ENCODE data around the gene POLR1D.

POLR1D gene

GRCh38 chr13:27641711-27642502 lies 20.2 kb downstream of the POLR1D start:
- no peak for DNase-seq

- no peak for DNase-seq
Measured at GRCh38 chr13:27643334-27644132, 21.8 kb downstream of the POLR1D start.

GRCh38 chr13:27644302-27644701 lies 22.6 kb downstream of the POLR1D start:
- DNase-seq, result no peak

DNA sequence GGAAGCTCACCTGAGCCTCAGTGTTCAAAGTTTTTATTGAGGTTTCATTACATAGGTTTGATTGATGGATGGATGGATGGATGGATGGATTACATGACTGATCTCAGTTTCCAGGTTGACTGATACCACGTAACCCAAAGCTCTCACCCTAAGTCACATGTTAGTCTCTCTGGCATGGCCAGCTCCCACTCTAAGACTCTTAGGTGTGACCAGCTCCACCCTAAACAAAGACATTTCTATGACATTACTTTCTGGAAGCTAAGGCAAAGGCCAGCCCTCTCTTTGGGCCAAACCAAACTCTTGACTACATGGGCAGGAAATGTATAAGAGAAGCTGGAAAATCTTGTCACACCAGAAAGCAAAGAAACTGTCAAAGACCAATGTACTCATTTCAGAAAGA lies 28.6 kb downstream of the POLR1D start:
- DNase-seq, result no peak

DNA sequence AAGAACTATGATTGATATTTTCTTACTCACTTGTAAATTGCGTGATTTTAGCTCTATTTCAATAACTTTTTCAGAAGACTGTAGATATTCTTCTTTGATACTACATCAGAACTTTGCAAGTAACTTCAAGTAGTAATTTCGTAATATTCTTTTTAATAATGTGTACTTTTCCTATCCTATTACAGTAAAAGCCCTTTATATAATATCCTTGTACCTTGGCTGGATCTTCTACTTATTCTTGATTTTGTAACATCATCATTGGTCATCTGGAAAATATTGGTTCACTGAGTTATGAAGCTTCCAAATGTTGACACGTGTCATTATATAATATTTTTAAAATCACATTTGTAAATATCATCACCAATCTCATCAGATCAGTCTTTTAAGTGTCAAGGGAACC lies 32.4 kb downstream of the POLR1D start:
- no peak for DNase-seq

GRCh38 chr13:27654816-27655215 lies 33.1 kb downstream of the POLR1D start:
- no peak for DNase-seq

GRCh38 chr13:27657724-27658123 lies 36.0 kb downstream of the POLR1D start:
- DNase-seq, result no peak

DNA sequence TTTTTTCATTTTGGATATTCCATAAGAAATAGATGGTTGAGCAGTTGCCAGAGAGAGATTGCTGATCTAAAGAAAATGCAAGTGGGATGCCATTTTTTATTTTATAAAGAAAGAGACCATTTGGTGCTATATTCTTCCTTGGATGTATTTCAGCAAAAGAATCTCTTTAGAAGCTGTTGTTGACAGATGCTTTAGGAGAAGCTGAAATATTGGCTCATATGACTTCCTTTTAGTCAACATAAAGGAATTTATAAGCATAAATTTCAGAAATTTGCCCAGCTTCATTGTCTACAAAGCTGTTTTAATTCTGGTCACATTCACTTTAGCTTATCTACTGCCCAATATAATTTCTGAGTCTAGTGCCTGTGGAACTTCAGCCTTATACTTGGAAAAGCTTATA lies 36.9 kb downstream of the POLR1D start:
- DNase-seq, result no peak

DNA sequence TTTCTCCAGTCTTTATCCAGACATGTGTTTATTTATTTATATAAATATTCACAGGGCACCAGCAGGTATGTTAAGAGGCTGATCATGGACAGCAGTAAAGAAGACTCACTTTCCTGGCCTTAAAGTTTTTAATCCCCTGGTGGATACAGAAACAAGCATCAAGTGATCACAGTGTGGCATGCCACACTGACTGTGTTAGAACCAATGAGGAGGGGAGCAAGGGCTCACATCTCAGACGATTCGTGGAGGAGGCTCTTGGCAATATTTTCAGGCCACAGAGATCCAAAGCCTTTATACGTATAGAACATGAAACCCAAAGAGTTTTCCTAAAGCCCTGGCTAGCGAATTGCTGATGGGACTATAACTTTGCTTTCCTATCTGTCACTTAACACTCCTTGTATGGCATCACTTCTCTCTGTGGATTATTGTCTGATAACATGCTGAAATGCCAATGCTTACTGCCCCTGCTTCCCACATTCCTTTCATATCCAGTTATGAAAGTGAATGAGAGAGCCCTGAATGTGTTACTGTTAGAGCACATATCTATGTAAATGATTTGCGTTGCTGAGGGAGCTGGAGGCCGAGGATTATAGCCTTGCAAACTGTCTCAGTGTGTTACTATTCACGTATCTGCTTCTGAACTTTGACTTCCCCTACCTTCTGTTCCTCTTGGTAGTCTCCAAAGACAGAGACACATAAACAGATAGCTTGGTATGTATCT lies 37.6 kb downstream of the POLR1D start:
- no peak for DNase-seq

DNA sequence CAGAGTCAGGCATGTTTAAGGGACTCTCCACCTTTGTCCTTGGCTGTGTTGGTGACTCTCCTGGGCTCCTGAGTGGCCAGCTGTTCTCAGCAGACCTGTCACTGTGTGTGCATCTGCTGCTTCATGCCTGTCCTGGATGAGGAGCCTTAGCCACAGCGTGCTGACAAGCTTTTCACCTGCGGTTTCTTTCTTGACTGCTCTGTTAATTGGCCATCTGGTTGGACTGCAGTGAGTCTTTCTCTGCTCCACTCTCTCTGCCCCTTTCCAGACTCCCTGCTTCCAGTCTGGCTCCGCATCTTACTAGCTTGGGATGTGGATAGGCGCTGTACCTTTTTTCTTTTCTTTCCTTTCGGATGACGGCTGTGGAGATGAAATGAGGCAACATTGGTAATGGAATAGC lies 38.8 kb downstream of the POLR1D start:
- DNase-seq, result no peak

DNA sequence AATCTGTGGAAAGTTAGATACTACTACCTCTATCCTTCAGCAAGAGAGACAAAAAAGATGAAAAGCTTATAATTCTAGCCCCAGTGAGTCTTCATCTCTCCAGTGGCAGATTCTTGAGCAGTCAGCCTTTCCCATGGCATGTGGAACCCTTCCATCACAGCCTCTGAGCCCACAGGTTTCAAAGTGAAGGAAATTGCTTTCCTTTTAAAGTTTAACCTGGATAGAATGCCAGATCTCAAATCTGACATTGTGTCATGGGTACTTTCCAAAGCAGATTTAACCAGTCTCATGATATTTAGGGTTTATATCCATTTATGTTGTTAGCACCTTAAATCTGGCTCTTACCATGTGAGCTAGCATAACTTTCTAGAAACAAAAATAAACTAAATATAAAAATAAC lies 39.3 kb downstream of the POLR1D start:
- no peak for DNase-seq

GRCh38 chr13:27662738-27663470 lies 41.2 kb downstream of the POLR1D start:
- DNase-seq, result no peak

- DNase-seq, result no peak
Measured at GRCh38 chr13:27663947-27664346, 42.3 kb downstream of the POLR1D start.

- no peak for DNase-seq
Measured at GRCh38 chr13:27665333-27665732, 43.6 kb downstream of the POLR1D start.

GRCh38 chr13:27665761-27666160 lies 44.1 kb downstream of the POLR1D start:
- DNase-seq, result no peak

DNA sequence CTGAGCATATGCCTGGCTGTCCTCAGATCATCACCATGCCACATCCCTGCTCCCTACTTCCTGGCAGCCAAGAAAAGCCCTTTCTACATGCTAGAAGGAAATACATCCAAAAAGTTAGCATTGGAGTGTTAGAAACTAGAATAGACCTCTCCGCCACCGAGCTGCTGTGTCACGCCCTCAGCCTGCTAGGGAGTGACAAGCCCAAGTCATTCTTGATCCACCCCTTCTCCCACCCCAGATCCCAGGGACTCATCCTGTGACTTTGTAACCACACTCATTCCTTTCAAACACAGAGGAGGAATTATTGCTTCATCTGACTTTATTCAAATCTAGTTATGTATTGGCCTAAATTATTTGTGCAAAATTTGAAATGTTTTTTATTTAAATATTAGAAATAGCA lies 45.3 kb downstream of the POLR1D start:
- DNase-seq, result no peak

DNA sequence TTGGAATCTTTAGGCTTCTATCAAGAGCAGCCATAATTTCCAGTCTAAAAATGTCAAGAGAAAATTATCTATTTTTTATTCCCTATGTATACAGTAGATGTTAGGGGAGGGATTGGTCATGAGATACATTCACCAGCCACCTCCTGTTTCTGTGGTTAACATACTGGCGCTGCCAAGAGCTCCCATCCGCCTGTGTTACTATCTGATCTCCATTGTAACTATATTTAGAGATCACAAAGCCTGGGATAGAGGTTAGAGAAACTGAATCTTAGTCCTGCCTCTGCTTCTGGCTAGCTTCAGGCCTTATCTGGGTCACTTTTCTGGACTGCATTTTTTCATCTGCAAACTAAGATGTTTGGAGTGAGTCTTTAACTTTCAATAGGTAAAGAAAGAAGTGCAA lies 46.3 kb downstream of the POLR1D start:
- no peak for DNase-seq

DNA sequence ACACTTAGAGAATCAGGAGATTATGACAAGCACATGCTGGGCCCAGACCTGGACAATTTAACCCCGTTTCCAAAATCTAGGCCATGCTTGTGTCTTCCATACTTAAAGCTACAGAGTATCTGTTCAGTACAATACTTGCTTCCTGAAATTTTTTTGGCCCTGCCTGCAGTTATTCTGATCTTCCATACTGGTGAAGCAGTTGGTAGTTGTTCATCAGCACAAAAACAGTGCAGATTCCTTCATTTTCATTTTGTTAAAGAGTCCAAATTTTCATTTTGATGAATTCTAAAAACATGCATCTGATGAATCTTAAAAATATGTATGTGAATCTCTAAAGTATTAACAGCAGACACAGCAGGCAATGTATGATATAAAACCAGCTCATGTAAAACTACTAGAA lies 49.2 kb downstream of the POLR1D start:
- DNase-seq, result no peak

DNA sequence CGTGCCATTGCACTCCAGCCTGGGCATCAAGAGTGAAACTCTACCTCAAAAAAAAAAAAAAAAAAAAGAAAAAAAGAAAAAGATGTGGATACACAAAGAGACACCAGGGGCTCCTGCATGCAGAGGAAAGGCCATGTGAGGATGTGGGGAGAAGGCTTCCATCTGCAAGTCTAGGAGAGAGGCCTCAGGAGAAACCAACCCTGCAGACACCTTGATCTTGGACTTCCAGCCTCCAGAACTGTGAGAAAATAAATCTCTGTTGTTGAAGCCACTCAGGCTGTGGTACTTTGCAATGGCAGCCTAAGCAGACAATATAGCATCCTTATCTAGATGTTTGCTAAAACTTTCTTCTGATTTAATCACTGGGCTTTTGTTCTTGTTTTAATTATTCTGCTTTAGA lies 50.3 kb downstream of the POLR1D start:
- no peak for DNase-seq
